BLaER1 treated with 17β-estradiol and CSF1 and Interleukin-3, amounts not matched to agents 10 nM and 100 nM (cell line): Measurements from ENCODE around the gene CILP.
"Not testable (repeated sequence)": the region's sequence is repeated elsewhere in the genome, so short reads cannot be mapped to it uniquely, and the experiment has no call there.

Experiments used
- H3K27ac ChIP-seq, 11 experiments: shearing (Covaris generic); formaldehyde crosslinking; 2 replicates each; pipeline ENCODE4 v1.8.1; 2022
- H3K27me3 ChIP-seq, 11 experiments: shearing (Covaris generic); formaldehyde crosslinking; 2 replicates each; pipeline ENCODE4 v1.8.1; 2022
- H3K36me3 ChIP-seq, 11 experiments: shearing (Covaris generic); formaldehyde crosslinking; 2 replicates each; pipeline ENCODE4 v1.8.1; 2022
- H3K4me1 ChIP-seq, 10 experiments: shearing (Covaris generic); formaldehyde crosslinking; 2 replicates each; pipeline ENCODE4 v1.8.1; 2022
- H3K4me2 ChIP-seq, 11 experiments: shearing (Covaris generic); formaldehyde crosslinking; 2 replicates each; pipeline ENCODE4 v1.8.1; 2022
- H3K4me3 ChIP-seq, 10 experiments: shearing (Covaris generic); formaldehyde crosslinking; 2 replicates each; pipeline ENCODE4 v1.8.1; 2022
- H3K9ac ChIP-seq, 11 experiments: shearing (Covaris generic); formaldehyde crosslinking; 2 replicates each; pipeline ENCODE4 v1.8.1; 2022
- H3K9me3 ChIP-seq, 11 experiments: shearing (Covaris generic); formaldehyde crosslinking; replicated peaks in 1 of 11; 2 replicates each; pipeline ENCODE4 v1.8.1; 2022
- H4K20me1 ChIP-seq, 11 experiments: shearing (Covaris generic); formaldehyde crosslinking; 2 replicates each; pipeline ENCODE4 v1.8.1; 2022
- Cebpa-rat ChIP-seq, 11 experiments: shearing (Covaris generic); IDR thresholded peaks; 2 replicates each; pipeline ENCODE4 v1.8.1; 2022

The CILP gene

DNA sequence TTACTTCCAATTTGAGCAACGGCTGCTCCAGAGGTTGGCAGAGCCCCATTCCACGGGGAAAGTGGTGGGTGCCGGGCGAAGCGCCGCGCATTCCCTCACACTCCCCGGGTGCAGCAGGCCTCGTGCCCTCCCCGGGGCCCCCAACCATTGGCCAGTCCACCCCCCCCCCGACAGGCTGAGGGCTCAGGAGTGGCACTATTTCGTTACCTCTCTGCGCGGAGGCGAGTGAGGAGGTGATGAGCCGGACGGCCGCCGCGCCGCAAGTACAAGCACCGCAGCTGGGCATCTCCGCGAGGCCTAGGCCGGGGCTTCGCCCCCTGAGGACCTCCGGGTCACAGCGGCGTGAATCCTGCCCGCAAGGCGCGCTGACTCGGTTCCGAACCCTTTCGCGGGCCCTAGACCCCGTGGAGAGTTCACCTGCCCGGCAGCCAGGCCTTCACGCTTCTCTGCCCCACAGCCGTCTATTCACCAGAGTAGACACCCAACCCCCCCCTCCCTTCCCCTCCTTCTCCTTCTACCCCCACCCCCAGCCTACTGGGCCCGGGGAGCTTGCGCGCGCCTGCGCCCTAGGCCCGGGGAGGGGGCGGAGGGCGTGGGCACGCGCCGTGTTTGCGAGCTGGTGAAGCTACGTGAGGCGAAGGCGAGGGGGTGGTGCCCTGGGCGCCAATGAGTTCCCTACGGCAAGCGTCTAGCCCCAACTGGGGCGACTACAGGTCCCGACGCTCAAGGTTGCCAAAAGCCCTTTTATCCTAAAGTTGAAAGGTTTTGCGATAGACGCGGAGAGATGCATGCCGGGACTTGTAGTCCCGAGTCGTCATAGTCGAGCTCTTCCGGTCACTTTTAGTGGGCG lies 26.2 kb downstream of the CILP start, which contains the start of gene CLPX:
TSS of gene CLPX (minus strand) at position 475 of the 850 bp plus-strand sequence. CDS start at position 286, 189 bp downstream.
- Histone ChIP-seq H4K20me1 (peaks cover 27 to 38% (median 34%) of the 10 kb centered on the region in 11 experiments; a peak in 19 of 22 replicates), H3K36me3 (peaks cover 10 to 31% (median 19%) of the 10 kb centered on the region in 11 experiments; a peak in 20 of 22 replicates), H3K4me2 (peak within 1 kb of the TSS; percentile 78 to 93 (median 87)), H3K9me3 (no peaks in the 10 kb centered on the region), H3K4me1 (peaks cover 23 to 33% (median 27%) of the 10 kb centered on the region in 10 experiments), H3K27ac (peak within 1 kb of the TSS; percentile 88 to 98 (median 96)), H3K27me3 (no peaks in the 10 kb centered on the region), H3K4me3 (peak within 1 kb of the TSS; percentile 83 to 98 (median 93)), H3K9ac (peak within 1 kb of the TSS; percentile 93 to 99 (median 97))
- TF ChIP-seq Cebpa-rat (IDR thresholded peaks at IDR 0.05), result no peak

DNA sequence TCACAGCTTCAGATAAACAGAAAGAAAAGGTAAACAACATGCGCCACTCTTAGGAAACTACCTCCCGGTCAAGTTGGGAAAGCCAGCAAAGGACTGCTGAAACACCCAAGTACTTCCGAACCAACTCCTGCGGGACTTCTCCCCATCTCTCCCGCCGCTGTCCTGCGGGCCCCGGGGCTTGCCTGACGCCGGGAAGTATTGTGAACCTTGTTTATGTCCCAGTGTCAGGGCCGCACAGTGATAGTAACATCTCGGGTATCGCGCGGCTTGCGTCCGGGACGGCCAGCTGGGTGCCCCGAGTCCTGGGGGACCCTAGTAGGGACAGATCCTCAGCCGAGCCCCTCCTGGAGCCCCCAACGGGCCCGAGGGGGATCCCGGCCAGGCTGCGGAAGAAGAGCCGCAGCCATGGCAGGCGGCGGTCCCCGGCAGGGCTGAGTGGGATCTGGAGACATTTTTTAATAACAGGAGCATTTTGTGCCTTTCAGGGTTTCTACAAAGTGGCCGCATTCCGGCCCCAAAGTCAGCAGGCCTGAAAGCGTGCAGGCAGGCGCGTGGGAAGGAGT lies 26.9 kb downstream of the CILP start:
- no peak for TF ChIP-seq Cebpa-rat (IDR thresholded peaks at IDR 0.05)

DNA sequence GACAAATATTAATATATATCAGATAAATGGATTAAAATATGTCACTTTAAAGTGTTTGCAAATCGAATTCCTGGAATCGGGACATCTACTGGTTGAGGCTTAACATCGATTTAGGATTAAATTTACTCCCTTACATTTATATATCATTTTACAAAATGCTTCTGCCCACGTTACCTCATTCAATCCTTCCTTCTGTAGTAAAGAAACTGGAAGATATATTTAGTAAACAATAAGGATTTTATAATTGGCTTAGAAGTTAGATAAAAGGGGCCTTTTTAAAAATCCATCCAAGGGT lies 27.5 kb downstream of the CILP start:
- H3K4me1 ChIP-seq, result peaks cover 23 to 33% (median 27%) of the 10 kb centered on the region in 10 experiments
- H3K9me3 ChIP-seq, result no peaks in the 10 kb centered on the region
- H3K27ac ChIP-seq, result peak overlapping the region; percentile 88 to 98 (median 96)
- no peak for TF ChIP-seq Cebpa-rat (IDR thresholded peaks at IDR 0.05)
- no peaks in the 10 kb centered on the region for H3K27me3 ChIP-seq
- peak overlapping the region; percentile 78 to 93 (median 87) for H3K4me2 ChIP-seq
- H3K36me3 ChIP-seq, result peaks cover 18 to 43% (median 32%) of the 10 kb centered on the region in 11 experiments
- peak overlapping the region; percentile 83 to 98 (median 93) for H3K4me3 ChIP-seq
- peaks cover 32 to 51% (median 44%) of the 10 kb centered on the region in 11 experiments; a peak in 19 of 22 replicates for H4K20me1 ChIP-seq
- H3K9ac ChIP-seq, result peak overlapping the region; percentile 93 to 99 (median 97)

More for the DNA sequence above, 26.9 kb downstream of the CILP start:
- Histone ChIP-seq H4K20me1 (peaks cover 32 to 45% (median 38%) of the 10 kb centered on the region in 11 experiments; a peak in 19 of 22 replicates), H3K27ac (peak overlapping the region; percentile 88 to 98 (median 96)), H3K4me2 (peak overlapping the region; percentile 78 to 93 (median 87)), H3K9ac (peak overlapping the region; percentile 93 to 99 (median 97)), H3K27me3 (no peaks in the 10 kb centered on the region), H3K36me3 (peaks cover 13 to 38% (median 27%) of the 10 kb centered on the region in 11 experiments; a peak in 20 of 22 replicates), H3K4me3 (peak overlapping the region; percentile 83 to 98 (median 93)), H3K4me1 (peaks cover 23 to 33% (median 27%) of the 10 kb centered on the region in 10 experiments), H3K9me3 (no peaks in the 10 kb centered on the region)

DNA sequence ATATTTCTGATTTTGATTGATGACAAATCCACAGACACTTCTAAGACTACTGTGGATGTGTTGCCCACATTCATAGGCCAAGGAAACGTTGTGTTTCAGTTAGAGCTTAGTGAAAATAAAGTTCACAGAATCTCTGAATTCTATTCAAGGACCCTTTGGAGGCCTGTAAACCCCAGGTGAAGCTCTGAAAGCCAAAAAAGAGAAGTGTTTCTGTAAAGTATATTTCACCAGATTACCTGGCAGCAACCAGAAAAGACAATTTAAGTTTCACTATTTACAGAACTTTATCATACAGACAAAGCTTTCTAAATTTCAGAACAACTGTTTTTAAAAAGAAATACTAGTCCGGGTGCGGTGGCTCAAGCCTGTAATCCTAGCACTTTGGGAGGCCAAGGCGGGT lies 28.7 kb downstream of the CILP start:
- TF ChIP-seq Cebpa-rat (IDR thresholded peaks at IDR 0.05), result no peak
- no peaks in the 10 kb centered on the region for H3K27me3 ChIP-seq
- peaks cover 36 to 64% (median 55%) of the 10 kb centered on the region in 11 experiments; a peak in 19 of 22 replicates for H4K20me1 ChIP-seq
- H3K27ac ChIP-seq, result peak overlapping the region in 10 of 11 experiments; percentile 25 to 98 (median 94); a peak in 11 of 22 replicates
- H3K4me2 ChIP-seq, result peak overlapping the region; percentile 78 to 93 (median 87)
- H3K4me3 ChIP-seq, result peak overlapping the region; percentile 83 to 98 (median 93); a peak in 17 of 20 replicates
- H3K36me3 ChIP-seq, result peaks cover 31 to 56% (median 45%) of the 10 kb centered on the region in 11 experiments
- peak overlapping the region; percentile 93 to 99 (median 97); a peak in 20 of 22 replicates for H3K9ac ChIP-seq
- peaks cover 23 to 33% (median 27%) of the 10 kb centered on the region in 10 experiments for H3K4me1 ChIP-seq
- H3K9me3 ChIP-seq, result no peaks in the 10 kb centered on the region

DNA sequence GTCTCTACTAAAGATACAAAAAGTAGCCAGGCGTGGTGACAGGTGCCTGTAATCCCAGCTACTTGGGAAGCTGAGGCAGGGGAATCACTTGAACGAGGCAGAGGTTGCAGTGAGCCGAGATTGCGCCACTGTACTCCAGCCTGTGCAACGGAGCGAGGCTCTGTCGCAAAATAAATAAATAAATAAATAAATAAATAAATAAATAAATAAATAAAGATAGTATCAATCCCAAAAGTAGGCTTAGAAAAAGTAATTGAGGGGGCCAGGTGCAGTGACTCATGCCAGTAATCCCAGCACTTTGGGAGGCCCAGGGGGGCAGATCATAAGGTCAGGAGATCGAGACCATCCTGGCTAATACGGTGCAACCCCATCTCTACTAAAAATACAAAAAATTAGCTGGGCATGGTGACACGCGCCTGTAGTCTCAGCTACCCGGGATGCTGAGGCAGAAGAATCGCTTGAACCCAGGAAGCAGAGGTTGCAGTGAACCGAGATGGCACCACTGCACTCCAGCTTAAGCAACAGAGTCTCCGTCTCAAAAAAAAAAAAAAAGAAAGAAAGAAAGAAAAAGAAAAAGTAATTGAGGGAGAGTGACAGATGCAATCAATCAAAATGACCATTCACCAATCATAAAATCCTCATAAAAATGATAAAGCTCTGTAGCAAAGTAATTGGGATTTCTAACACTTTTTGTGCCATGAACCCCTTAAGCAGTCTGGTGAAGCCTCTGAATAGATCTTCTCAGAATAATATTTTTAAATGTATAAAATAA lies 29.5 kb downstream of the CILP start:
- H3K9ac ChIP-seq, result peak overlapping the region in 2 of 11 experiments; percentile 16 to 97; a peak in 3 of 22 replicates
- peak overlapping the region; percentile 14 to 93 (median 81); a peak in 18 of 22 replicates for H3K4me2 ChIP-seq
- H3K4me3 ChIP-seq, H3K9me3 ChIP-seq, H3K27ac ChIP-seq, H3K27me3 ChIP-seq: not testable (repeated sequence)
- peaks cover 39 to 64% (median 53%) of the 10 kb centered on the region in 11 experiments for H3K36me3 ChIP-seq
- H4K20me1 ChIP-seq, result peaks cover 36 to 71% (median 58%) of the 10 kb centered on the region in 11 experiments; a peak in 19 of 22 replicates
- peaks cover 23 to 33% (median 27%) of the 10 kb centered on the region in 10 experiments for H3K4me1 ChIP-seq

DNA sequence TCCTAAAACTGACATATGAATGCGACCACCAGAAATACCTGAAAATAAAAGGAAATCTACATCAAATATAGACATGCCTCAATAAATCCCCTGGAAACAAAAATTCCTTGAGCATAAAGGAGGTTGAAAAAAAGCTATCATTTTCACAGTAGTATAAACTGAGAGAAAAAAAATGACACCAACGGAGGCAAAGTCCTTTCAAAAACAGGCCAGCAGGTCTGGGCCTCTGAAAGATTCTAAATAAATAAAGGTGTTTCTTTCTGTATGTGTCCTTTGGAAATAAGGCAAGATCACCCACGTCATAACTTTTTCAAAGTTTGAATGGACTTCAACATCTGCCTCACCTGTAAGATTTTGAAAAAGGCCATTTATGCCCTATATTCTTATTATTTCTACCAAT lies 31.1 kb downstream of the CILP start:
- Histone ChIP-seq H3K4me1 (peaks cover 16 to 26% (median 20%) of the 10 kb centered on the region in 10 experiments), H3K9ac (no peak overlapping the region), H4K20me1 (peaks cover 43 to 87% (median 73%) of the 10 kb centered on the region in 11 experiments; a peak in 21 of 22 replicates), H3K9me3 (no peaks in the 10 kb centered on the region), H3K27me3 (no peaks in the 10 kb centered on the region), H3K4me3 (no peak overlapping the region), H3K4me2 (no peak overlapping the region), H3K27ac (no peak overlapping the region), H3K36me3 (peaks cover 55 to 80% (median 69%) of the 10 kb centered on the region in 11 experiments)
- no peak for TF ChIP-seq Cebpa-rat (IDR thresholded peaks at IDR 0.05)

DNA sequence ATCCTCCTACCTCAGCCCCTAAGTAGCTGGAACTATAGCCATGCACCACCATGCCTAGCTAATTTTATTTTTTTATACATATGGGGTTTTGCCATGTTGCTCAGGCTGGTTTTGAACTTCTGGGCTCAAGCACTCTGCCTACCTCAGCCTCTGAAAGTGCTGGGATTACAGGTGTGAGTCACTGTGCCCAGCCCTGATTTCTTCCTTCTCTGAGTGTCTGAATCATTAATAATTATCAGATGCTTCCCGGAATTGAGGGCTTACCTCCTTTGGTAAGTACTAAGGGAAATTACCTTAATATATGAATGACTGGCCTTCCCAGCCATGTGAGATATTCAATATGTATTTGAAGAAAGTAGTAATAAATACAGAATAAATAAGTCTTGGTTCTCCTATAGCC lies 33.4 kb downstream of the CILP start:
- H3K4me1 ChIP-seq, result peaks cover 11 to 24% (median 19%) of the 10 kb centered on the region in 10 experiments
- H3K36me3 ChIP-seq, result peaks cover 76 to 100% (median 91%) of the 10 kb centered on the region in 11 experiments
- H3K27me3 ChIP-seq, result no peaks in the 10 kb centered on the region
- TF ChIP-seq Cebpa-rat (IDR thresholded peaks at IDR 0.05), result no peak
- no peak overlapping the region for H3K4me3 ChIP-seq
- H4K20me1 ChIP-seq, result peaks cover 51 to 99% (median 85%) of the 10 kb centered on the region in 11 experiments; a peak in 21 of 22 replicates
- no peaks in the 10 kb centered on the region for H3K9me3 ChIP-seq
- no peak overlapping the region for H3K4me2 ChIP-seq
- H3K27ac ChIP-seq, result no peak overlapping the region
- H3K9ac ChIP-seq, result no peak overlapping the region

DNA sequence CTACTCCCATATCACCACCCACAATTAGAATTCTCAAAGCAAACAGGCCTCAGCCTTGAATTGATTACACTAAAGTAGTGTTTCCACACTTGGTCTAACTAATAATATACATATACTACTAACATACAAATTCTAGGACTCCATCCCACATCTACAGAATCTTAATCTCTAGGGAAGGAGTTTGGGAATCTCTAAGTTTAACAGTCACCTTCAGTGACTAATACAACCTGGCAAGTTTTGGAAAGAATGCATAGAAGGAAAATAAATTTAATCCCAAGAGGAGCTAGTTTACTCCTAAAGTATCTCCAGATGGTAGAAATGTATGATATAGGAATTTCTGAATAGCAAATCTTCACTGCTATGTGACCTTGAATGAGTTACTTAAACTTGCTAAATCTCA lies 35.2 kb downstream of the CILP start:
- H3K4me3 ChIP-seq, result no peak overlapping the region
- TF ChIP-seq Cebpa-rat (IDR thresholded peaks at IDR 0.05), result no peak
- H3K4me1 ChIP-seq, result peaks cover 0 to 12% (median 7%) of the 10 kb centered on the region in 10 experiments; a peak in 14 of 20 replicates
- H3K27me3 ChIP-seq, result no peaks in the 10 kb centered on the region
- peaks cover 86 to 100% (median 99%) of the 10 kb centered on the region in 11 experiments for H3K36me3 ChIP-seq
- H3K4me2 ChIP-seq, result no peak overlapping the region
- H3K27ac ChIP-seq, result no peak overlapping the region
- peak overlapping the region in 1 of 11 experiments; percentile 21; a peak in 1 of 22 replicates for H3K9ac ChIP-seq
- peaks cover 40 to 99% (median 82%) of the 10 kb centered on the region in 11 experiments; a peak in 20 of 22 replicates for H4K20me1 ChIP-seq
- no peaks in the 10 kb centered on the region for H3K9me3 ChIP-seq
